ENCODE results near the gene SPAG16.
"Not testable (repeated sequence)": the region's sequence is repeated elsewhere in the genome, so short reads cannot be mapped to it uniquely, and the experiment has no call there.

SPAG16 gene

DNA sequence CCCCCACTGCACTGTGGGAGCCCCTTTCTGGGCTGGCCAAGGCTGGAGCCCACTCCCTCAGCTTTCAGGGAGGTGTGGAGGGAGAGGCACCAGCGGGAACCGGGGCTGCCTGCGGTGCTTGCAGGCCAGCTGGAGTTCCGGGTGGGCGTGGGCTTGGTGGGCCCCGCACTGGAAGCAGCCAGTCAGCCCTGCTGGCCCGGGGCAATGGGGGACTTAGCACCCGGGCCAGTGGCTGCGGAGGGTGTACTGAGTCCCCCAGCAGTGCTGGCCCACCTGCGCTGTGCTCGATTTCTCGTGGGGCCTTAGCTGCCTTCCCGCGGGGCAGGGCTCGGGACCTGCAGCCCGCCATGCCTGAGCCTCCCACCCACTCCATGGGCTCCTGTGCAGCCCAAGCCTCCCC is 434.1 kb downstream of the SPAG16 start:
- not testable (repeated sequence) for DNase-seq

GRCh38 chr2:213722565-213722964 is 438.3 kb downstream of the SPAG16 start:
- DNase-seq = no peak

- no peak for DNase-seq
These were observed 438.8 kb downstream of the SPAG16 start for GRCh38 chr2:213723041-213723560.

DNA sequence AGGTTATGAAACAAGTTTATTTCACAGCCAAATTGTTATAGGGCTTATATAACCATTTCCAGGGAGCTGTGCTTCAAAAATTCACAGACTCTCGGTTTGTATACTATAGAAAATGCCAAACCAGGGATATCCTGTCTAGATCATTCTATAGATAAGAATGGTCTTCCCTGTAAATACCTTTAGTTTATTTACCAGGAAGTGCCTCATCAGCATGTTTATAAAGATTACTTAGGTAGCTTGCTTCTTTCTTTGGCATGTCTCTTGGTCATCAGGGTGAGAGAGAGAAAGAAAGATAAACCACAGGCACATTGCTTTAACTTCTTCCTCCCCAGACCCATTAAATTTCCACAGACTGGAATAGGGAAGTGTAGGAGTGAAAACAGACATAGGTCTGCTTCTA is 439.4 kb downstream of the SPAG16 start:
- DNase-seq = no peak

DNA sequence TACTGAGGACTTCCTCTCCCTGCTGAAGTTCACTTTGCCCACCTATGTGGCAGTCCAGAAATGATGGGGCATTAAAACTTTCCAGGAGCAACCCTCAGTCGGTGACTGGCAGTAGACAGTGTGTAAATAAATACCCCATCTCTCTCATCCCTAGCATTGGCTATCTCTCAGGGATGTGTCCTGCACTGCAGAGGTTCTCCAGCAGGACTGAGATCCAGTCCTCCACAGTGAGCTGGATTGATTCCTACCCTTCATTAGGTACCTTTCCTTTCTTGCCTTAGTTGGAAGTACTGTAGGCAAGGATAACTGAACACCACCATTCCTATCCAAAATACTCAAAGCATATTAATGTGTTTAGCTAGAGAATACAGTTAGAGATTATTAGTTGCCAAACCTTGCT is 441.8 kb downstream of the SPAG16 start:
- no peak for DNase-seq

DNA sequence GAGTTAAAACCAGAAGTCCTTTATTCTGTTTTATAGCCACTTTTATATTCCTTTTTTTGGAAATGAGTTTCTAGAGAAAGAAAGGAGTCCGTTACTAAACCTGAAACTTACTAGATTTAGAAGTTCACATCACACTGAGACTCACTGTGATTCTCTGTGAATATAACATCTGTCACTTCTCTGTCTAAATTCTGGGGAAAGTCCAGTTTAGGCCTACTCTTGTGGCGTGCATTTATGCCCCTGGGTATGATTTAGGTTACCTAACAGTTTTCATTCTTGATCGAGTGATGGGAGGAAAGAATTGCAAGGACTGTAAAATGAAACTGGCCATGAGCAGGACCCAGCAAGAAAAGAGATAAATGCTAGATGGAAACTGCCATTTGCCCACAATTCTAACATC is 449.6 kb downstream of the SPAG16 start:
- DNase-seq = no peak

DNA sequence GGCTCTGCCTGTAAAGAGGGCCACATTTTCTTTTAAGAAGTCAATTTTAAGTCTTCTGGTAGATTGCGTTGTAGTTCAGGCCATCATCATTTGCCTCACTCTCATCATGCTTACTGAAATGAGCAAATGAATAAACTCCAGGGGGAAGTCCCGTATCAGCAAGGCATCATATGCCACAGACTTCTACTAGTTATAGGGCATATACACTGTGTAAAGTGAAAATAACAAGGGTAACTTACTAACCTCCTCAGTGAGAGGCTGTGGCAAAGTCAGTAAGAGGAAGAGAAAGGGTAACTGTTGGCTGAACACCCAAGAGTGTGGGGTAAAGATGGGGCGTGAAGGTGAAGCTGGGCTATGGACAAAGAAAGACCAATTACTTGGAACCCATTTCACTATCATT is 456.2 kb downstream of the SPAG16 start:
- no peak for DNase-seq

- no peak for DNase-seq
These were observed 467.2 kb downstream of the SPAG16 start for GRCh38 chr2:213751446-213751845.

DNA sequence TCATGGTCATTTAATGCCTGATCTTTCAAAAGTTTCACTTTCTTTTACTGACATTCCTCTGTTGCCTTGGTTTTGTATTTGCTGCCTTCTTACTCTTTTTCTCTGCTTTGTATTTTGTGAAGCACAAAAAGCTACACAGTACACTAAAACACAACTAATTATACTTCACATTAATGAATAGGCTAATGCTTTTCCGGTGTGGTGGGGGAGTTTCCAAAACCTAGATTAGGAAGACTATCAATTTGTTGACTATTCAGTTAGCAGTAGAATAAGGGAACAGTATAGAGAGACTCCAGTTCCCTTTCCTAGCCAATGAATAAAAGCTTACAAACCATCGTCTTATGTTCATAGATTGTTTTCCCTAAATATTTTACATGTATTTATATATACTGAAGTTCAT is 468.3 kb downstream of the SPAG16 start:
- DNase-seq = no peak

GRCh38 chr2:213757525-213757924 is 473.3 kb downstream of the SPAG16 start:
- no peak for DNase-seq

- no peak for DNase-seq
These were observed 479.1 kb downstream of the SPAG16 start for GRCh38 chr2:213763354-213763753.

DNA sequence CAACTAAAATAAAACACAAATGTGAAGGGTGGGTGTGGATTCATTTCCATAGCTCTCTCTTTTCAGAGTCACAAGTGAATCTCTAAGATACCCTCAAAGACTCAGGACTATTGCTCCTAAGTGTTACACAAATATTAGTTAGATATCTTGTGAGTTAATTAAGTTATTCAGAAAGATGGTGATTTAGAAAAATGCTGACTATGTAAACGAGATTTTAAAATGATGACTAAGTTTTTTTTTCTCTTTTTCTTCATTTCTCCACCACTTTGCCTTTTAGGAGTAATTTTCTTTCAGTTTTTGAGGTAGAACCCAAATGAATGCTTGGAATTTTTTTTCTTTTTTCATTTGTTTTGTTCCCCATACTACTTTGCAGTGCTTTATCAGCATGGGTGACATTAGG is 479.7 kb downstream of the SPAG16 start:
- DNase-seq = no peak

DNA sequence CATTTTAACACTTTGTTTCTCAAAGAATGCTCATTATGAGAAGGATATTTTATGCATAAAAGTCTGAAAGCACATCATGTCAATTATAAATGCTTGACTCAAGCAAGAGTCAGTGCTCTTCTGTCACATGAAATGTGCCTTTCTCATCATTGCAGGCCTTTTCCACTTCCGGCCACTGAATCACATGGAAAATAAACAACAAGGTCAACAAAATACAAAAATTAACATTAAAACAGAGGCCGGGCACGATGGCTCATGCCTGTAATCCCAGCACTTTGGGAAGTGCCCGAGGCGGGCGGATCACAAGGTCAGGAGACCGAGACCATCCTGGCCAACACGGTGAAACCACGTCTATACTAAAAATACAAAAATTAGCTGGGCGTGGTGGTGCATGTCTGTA is 480.6 kb downstream of the SPAG16 start:
- no peak for DNase-seq

DNA sequence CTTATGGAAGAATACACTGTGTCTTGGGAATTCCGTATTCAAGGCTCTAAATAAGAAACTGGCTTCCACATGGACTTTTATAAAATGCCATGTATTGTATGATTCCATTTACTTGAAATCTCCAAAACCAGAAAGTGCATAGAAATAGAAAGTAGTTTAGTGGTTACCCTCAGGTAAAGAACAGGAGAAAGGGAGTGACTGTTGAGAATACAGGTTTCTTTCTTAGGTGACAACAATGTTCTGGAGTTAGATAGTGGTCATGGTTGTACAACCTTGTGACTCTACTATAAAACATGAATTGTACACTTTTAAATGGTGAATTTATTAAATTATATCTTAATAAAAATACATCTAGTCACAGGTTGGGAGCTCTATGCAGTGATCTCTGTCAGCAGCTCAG is 481.8 kb downstream of the SPAG16 start:
- no peak for DNase-seq

GRCh38 chr2:213766465-213766901 is 482.2 kb downstream of the SPAG16 start:
- no peak for DNase-seq

- DNase-seq = no peak
These were observed 503.6 kb downstream of the SPAG16 start for GRCh38 chr2:213787869-213788268.

DNA sequence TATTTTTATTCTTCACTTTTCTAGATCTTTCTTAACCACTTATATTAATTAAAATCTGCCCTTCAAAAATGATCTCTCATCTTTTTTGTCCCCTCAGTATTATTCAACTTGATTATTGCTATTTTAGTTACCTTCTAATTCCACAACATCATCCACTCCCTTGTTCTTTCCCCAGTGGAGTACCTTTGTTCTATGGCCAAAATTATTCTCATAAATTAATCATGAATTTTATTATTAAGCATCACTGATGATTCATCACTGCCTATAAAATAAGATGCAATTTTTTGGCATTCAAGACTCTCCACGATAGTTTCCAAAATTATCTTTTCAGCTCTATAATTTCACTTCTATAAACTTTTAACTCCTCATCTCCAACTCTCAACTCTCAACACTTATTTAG is 505.7 kb downstream of the SPAG16 start:
- no peak for DNase-seq

DNA sequence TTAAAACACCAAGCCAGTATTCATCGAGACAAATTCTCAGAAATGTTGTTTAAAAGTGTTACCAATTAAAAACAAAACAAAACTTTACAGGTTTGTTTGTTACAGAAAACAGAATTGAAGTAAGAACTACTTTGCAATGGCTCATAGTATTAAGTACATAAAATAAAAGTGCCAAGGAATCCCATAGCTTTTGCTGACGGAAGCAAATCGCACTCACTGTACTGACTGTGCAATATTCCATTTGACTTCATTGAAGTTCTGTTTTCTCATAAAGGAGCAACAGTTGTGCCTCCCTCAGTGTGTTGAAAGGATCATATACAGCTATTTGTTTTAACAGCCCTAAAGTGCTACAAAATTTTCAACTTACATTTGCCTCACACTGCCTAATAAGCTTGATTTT is 507.8 kb downstream of the SPAG16 start:
- DNase-seq = no peak

- DNase-seq = no peak
These were observed 522.0 kb downstream of the SPAG16 start for GRCh38 chr2:213806125-213806726.

DNA sequence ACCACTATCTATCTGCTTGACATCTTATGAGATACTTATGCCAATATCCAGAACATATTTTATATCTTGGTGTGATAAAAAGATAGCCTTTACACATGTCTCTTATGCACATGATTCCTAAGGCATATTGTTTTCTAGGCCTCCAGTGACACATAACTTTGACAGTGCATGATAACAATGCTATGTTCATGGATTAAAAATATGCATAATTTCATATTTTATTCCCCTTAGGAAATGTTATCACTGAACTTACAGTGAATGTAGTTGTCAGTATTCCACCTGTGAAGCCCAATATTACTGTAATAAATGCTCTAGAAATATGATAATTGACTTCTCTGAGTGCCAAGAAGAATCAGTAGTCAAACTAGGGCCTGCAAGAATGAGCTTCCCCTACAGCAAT is 532.3 kb downstream of the SPAG16 start:
- DNase-seq = no peak

DNA sequence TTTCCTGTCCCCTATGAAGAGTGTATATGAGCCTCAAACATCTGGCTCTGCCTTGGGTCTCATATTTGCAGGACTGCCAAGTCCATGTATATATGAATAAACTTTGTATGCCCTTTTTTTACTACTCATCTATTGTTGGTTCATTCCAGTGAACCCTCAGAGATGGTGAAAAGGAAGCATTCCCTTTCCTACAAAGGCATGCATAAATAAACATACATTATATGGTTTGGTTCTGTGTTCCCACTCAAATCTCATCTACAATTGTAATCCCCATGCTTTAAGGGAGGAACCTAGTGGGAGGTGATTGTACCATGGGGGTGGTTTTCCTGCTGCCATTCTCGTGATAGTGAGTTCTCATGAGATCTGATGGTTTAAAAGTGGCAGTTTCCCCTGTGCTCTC is 534.2 kb downstream of the SPAG16 start:
- no peak for DNase-seq

- DNase-seq = no peak
These were observed 550.1 kb downstream of the SPAG16 start for GRCh38 chr2:213834331-213834730.

DNA sequence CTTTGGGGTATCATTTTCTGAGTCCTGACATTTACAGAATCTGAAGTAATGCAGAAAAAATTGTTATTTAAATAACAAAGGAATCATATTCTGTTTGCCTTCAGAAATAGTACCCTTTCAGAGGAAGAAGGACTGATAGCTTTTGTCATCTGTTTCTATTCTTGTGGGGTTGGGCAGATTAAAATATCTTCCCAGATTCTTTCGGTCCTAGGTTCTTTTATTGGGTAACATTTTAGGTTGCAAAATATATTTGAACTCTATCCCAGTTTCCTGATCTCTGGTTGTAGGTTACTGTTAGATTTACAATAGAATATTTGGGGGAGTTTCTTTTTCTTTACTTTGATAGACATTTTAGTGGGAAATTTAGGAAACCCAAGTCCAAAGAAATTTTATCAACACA is 550.5 kb downstream of the SPAG16 start:
- no peak for DNase-seq

DNA sequence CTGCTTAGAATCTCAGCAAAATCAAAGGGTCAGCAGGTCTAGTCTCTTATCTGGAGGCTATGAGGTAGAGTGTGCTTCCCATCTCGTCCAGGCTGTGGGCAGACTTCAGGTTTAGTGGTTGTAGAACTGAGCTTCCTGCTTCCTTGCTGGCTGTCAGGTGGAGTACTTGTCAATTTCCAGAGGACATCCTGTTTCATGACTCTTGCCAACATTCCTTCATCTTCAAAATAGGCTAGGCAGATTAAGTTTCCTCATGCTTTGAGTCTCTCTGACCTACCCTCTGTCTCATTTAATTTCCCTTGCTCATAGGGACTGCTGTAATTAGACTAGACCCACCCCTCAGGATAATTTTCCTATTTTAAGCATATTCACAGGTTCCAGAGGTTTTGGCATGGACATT is 562.6 kb downstream of the SPAG16 start:
- DNase-seq = no peak

- DNase-seq = no peak
These were observed 563.1 kb downstream of the SPAG16 start for GRCh38 chr2:213847316-213847715.

Measured in CD4-positive, alpha-beta T cell treated with Interleukin-15 for 1 hour (primary cell).